Measurements from ENCODE around the gene NKAIN1.
"Not testable (repeated sequence)": the region's sequence is repeated elsewhere in the genome, so short reads cannot be mapped to it uniquely, and the experiment has no call there.

The NKAIN1 gene

DNA sequence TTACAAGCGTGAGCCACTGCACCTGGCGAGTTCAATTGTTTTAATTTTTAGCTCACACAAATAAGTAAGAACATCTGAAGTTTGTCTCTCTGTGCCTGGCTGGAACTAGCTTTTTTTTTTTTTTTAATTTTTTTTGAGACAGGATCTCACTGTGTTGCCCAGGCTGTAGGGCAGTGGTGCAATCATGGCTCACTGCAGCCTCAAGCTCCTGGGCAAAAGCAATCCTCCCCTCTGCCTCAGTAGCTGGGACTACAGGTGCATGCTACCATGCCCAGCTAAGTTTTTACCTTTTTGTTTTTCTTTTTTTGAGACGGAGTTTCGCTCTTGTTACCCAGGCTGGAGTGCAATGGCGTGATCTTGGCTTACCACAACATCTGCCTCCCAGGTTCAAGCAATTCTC is 7.9 kb downstream of the NKAIN1 start:
- no peak for DNase-seq

DNA sequence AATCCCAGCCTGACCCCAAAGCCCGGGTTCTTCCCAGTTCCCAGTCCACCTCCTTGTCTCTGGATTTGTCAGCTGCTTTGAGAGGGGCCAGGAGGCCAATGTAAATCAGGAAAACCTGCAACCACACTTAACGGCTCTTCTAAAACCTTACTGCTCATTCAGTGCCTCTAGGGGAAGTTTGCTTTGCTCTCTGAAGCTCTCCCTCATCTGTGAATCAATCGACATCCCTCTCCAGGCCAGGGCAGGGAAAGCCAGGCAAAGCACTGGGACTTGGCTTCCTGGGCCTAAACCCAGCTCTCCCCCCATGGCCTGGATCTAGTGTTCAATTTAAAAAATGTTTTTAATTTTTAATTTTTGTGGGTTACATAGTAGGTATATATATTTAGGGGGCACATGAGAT is 9.3 kb downstream of the NKAIN1 start:
- DNase-seq, result no peak

DNA sequence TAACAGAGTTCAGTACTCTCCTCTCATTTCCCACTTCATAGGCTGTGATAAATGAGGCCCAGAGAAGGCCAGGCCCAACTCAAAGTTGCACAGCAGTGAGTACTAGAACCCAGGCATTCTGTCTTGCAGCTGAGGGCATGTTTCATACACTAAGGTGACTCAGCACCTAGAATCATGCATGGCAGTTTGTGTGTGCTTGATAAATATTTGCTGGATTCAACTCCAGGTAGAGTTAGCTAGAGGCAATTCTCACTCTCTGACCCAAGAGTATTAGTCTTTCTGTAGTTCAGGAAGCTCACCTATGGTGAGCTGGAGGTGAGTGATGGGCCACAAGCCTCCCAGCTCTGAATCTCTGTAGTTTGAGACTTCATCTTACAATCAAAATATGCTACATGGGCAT is 10.7 kb downstream of the NKAIN1 start:
- no peak for DNase-seq

DNA sequence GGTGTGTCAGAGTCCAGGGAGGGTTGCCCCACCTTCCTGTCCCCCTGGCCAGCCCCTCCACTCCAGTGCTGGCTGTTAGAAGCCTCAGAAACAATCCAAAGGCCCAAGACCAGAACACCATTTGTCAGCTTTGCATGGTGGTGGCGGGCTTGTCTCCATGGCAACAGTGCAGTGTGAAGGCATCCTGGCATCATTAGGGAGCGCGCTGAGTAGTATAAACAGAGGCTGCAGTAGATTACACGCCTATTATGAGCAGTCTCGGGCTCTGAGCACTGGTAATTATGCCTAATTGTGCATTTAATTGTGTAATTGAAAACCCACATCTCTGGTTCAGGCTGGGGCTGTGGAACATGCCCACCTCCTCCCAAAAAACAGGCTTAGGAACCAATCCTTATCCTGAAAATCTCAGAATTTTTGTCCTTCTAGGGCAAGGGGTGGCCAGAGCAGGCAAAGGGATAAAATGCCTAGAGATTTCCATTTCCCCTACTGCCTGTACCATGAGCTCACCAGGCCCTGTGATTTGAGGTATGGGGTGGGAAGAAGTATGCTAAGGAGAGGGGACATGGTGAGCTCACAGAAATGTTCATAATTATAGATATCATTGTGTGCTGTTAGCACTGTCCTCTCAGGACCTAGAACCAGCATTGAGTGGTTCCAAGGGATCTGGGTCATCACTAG is 11.7 kb downstream of the NKAIN1 start:
- no peak for DNase-seq

DNA sequence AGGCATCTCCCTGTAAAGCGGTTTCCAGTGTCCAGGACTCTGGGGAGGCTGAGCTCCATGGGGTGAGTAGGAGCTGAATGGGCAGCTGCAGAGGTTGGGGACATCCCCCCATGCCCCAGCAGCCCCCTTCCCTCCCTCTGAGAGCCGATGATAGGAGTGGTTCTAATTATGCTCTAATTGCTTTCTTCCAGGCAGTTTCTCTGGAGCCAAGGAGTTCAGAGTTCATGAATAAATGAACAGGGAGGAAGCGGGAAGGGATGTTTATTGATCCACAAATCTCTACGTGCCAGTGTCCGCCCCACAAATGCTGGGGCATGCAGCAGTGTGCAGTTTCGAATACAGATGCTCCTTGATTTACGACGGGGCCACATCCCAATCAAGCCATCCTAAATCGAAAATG is 15.6 kb downstream of the NKAIN1 start:
- DNase-seq, result no peak

DNA sequence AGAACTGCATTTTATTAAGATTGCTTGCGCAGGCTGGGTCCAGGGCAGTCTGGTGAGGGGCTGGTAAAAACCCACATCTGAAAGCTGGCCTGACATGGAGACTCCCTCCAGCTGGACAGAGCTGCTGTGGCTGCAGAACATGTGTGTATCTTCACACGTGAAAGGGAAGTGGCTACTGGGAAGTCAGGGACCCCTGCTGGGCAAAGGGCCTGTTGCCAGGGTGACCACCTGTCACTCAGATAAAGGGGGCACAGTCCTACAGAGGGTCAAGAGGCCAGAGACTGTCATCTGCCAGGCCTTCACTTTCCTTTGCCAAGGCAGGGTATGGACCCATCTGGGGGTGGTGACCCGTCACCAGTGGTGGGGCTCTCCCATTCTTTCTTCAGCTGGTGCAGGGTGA is 17.5 kb downstream of the NKAIN1 start:
- no peak for DNase-seq

DNA sequence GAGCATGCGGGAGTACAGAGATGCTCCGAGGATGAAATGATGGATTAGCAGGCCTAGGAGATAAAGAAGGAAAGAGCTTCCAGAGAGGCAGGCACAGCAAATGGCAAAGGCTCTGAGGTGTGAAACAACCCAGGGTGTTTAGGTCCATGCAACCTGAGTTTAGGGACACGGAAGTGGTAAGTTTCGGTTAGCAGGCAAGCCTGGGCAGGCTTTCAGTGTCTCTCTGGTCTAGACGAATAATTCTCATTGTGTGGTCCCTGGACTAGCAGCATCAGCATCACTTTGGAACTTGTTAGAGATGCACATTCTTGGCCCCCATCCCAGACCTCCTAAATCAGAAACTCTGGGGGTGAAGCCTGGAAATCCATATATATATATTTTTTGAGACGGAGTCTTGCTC is 18.6 kb downstream of the NKAIN1 start:
- DNase-seq, result no peak

DNA sequence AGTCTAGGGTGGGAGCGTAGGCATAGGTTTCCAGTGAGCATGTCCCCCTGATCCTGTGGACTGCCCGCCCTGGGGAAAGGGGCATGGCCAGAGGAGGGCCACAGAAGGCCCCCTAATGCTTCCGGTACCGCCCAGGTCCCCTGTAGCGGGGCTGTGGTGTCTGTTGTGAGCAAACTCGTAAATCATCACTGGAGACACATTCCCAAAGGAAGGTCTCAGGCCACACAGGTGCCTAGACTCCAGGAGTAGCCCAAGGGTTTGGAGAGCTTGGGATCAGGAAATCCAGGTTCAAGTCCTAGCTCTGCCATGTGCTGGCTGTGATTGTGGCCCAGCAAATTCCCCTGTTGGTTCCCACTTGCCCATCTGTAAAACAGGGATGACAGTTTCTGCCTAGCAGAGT is 20.2 kb downstream of the NKAIN1 start:
- no peak for DNase-seq

DNA sequence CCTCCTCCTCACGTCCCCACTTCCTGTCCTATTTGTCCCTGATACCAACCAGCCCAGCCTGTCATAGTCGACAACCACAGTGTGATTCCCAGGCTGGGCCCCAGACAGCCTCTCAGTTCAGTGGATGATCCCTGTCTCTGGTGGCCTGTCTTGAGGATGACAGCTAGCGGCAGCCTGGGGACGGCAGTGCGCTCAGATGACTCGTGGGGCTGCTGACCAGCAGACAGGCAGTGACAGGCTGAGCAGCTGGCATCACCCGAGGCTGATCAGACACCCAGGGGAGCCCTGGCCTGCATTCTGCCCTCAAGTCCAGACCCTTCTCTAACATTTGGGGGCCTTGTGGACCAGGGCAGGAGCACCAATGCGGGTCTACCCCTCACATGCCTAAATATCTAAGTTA is 21.0 kb downstream of the NKAIN1 start:
- no peak for DNase-seq

DNA sequence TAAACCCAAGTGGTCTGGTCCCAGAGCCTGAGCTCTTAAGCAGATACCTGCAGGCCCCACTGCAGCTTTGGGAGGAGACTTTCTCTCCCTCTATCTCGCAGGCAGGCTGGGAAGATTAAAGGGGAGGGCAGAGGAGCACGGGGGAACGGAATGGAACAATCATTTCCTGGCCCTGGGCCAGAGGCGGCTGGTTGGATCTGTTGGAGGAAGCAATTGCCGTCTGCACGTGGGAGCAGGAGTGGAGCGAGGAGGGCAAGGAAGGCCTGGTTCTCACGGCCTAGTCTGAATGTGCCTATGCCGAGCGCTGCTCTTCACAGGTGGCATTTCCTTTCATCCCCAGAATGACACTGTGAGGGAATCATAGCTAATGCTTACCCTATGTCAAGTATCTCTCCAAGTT is 23.7 kb downstream of the NKAIN1 start:
- no peak for DNase-seq

DNA sequence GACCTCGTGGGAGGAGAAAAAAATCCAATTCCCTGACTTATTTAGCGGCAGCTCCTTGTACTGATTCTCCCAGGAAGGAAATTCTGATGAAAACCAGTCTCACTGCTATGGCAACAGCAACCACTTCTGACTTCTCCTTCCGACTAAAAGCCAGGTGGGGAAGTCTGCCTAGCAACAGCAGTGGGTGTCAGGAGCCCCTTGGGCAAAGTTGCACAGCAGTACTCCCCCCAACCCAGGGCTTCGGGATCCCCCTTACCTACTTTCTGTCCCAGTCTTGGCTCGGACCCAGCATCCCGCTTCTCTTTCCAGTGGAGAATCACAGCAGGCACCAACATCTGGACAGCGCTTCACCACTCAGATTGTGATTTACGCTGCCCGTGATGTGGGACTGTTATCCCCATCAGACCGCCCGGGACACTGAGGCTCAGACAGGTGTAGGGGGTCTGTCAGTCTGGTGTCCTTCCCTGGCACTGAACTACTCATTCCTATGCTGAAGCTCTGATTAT is 24.6 kb downstream of the NKAIN1 start:
- DNase-seq, result no peak

DNA sequence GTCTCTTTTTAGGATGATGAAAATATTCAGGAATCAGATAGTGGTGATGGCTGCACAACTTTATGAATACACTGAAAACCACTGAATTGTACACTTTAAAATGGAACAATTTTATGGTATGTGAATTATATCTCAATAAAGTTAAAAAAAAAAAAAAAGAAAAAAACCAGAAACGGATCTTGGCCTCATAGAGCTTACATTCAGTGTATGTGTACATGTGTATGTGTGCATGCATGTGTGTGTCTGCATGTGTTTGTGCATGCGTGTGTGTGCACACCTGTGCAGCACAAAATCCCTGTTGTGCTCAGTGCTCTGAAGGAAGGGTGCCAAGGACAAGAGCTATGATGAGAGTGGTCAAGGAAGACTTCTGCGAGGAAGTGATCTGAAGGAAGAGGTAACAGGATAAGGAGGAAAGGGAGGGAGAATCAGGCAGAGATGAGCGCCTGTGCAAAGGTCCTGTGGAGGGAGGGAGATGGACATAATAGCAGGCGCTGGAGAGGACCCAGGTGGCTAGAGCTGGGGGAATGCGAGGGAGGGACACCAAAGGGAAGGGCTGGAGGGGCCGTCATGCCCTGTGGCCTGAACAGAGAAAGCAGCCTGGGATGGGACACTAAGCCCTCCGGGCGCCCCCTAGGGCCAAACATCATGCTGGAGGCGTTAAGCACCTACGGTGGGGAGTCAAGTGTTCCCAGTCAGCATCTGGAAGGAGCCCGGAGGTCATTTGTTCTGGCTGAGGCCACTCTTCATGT is 25.2 kb downstream of the NKAIN1 start:
- DNase-seq, result no peak

DNA sequence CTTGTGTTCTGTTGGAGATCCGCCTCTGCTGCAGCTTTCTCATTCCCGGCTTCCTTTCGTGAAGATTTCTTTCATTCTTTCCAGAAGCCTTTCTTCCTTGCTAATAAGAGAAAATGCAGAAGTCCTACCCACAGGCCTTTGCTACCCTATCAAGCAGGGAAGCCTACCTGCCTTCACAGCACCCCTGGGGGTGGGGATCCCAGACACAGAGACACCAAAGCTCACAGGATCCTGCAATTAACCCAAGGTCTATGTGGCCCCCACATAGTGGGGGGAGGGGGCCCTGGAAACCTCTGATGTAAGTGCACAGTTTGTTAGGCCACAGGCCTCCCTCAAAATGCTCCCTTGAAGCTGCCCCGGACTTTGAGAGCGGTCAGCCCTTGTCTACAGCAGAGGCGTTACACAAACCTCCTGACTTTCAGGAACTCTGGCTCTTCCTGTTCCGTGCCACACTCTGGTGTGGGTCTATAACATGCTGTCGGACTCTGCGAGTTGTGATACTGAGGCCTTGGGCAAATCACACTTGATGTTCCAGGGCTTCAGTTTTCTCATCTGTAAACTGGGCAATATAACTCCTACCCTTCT is 31.2 kb downstream of the NKAIN1 start:
- no peak for DNase-seq

DNA sequence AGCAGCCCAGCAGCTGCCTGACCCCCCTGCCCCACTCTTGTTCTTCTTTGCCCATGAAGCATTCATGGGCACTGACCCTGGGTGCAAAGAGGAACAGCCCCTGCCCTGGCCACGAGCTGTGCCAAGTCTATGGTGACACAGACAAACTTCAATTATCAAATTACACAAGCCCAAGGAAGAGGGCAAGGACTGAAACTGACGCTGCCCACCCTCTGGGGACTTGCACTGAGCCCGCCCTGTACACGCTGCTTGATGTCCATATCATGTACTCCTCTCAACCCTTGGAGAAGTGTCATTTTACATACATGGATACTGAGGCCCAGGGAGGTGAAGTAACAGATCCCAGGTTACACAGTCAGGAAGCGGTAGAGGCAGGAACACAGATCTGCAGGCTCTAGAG is 32.1 kb downstream of the NKAIN1 start:
- DNase-seq, result no peak

DNA sequence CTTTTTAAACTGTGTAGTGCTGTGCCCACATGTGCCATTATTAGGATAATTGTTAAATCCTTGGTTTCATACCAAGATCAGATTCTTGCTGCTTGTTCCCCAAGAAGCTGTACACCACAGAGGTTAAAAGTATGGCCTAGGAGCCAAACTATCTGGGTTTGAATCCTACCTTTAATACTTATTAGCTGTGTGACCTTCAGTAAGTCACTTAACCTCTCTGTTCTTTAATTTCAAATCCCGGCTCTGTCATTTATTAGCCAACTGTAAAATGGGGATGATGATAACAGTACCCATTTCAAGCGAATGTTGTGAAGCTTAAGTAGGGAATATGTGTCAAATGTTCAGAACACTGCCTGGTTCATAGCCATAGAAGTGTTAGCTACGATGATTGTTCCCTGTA is 32.6 kb downstream of the NKAIN1 start:
- DNase-seq, result no peak

DNA sequence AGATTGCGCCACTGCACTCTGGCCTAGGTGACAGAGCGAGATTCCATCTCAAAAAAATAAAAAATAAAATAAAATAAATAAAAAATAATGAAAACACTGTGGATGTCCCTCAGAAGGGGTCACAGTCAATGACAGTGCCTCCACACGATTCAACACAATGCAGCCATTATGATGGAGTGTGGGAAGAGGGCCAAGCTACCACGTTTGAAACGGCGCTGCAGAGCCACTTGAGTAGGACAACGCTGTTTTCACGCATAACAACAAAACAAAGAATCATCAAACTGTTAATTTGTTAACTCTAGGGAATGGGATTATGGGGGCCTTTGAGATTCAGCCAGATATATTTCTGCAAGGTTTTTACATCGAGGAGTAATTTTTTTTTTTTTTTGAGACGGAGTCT is 36.5 kb downstream of the NKAIN1 start:
- no peak for DNase-seq

DNA sequence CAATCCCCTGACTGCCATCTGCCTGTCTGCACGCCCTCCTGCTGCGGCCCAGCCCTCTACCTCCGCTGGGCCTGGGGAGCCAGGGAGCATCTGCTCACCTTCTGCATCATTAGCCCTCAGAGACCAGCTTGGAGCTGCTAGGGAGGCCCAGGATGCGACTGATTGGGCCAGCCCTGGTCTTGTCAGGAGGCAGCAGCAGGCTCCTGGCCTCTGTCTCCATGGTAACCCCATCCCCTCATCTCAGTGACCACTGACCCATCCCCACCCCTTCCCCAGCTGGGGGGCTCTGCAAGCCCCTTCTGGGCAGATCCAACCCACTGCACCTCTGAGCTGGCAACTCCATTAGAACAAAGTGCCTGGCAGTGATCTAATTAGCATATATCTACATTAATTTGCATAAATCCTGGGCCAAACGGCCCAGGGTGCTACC is 37.7 kb downstream of the NKAIN1 start:
- DNase-seq, result no peak

DNA sequence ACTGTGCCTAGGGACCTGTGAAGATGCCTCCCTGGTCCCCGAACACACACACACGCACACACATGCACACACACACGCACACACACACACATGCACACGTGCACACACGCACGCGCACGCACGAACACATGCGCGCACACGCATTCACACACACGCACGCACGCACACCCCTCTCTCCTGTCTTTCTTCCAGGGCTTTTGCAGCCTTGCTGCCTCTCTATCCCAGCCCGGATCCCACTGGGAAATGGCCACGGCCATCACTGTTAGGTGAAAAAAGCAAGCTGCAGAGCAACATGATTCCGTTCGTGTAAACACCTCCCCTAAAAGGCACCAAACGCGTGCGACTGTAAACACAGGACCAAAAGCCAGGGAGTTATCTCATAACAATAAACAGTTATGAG is 39.7 kb downstream of the NKAIN1 start:
- DNase-seq, result no peak

DNA sequence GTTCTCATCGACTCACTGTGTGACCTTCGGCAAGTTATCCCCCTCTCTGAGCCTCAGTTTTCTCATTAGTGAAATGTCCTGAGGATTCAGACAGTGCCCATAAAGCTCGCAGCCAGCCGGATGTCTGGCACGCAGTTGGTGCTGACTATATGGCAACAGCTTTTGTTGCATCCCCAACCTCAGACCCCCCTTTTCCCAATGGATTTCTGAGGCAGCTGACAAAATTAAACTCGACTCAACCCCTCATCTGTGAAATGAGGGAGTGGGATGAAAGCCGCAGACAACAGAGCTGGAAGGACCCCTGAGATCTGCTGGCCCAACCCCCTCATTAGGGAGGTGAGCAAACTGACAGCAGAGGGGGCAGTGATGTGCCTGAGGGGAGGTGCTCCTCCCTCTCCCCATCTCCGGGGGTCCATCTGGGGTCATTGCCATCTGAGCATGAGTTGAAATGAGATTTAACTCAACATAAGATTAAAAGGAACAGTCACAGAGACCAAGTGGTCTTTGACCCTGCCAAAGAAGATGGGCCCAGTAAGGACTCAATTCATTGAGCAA is 40.4 kb downstream of the NKAIN1 start:
- no peak for DNase-seq

DNA sequence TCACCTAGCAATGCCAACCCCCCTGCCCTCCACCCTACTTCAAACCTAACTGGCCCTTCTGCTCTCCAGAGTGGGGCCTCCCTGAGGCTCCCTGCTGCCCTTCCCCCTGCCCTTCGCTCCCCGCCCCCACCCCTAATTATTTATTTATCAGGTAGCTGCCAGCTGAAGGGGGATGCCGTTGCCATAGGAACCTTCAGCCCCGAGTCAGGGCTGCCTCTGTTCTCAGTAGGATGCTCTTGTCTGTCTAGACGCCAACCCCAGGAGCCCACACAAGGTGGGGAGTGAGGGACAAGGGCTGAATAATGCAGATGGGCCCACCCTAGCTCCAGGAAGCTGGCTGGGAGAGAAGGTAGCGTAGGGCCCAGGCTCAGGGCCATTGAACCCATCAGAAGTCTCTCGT is 41.1 kb downstream of the NKAIN1 start:
- DNase-seq, result no peak

DNA sequence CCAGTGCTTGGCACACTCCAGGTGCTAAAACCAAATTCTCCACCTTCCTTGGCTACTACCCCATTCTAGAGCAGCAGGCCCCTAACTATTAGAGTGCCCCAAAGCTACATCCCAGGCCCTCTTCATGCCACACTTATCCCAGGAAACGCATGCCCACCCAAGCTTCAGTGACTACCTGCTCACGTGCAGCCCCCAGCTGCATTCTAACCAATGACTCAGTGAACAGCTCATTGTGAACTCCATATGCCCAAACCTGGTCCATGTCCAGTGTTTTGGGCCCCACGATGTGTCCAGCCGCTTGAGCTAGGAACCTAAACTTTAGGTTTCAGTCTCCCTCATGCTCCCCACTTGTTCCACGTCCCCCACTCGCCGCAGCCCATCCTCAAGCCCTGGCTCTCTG is 41.5 kb downstream of the NKAIN1 start:
- DNase-seq, result no peak

DNA sequence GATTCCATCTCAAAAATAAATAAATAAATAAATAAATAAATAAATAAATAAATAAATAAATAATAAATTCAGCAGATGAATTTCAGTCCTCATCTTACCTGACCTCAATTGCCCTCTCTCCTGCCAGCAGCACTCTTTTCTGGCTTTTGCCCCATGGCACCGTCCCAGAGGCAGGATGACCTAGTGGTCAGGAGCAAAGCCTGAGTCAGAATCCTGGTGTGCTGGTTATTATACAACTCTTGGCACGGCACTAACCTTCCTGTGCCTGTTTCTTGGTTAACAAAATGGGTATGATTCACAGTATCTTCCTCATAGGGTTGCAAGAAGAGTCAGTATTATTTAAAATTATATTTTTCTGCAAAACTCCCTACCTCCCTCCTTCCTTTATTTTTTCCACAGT is 43.0 kb downstream of the NKAIN1 start:
- DNase-seq, result no peak

DNA sequence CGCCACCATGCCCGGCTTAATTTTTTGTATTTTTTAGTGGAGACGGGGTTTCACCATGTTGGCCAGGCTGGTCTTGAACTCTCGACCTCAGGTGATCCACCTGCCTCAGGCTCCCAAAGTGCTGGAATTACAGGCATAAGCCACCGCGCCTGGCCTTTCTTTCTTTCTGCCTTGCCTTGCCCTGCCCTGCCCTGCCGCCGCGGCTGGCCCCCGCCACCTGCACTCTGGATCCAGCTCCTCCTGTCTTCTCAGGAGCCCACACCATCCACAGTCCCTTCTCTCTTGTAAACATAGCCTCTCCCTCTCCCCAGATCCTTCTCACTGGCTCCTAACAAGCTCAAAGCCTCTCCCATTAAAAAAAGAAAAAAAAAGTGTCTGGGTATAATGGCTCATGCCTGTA is 44.4 kb downstream of the NKAIN1 start:
- DNase-seq, result not testable (repeated sequence)

DNA sequence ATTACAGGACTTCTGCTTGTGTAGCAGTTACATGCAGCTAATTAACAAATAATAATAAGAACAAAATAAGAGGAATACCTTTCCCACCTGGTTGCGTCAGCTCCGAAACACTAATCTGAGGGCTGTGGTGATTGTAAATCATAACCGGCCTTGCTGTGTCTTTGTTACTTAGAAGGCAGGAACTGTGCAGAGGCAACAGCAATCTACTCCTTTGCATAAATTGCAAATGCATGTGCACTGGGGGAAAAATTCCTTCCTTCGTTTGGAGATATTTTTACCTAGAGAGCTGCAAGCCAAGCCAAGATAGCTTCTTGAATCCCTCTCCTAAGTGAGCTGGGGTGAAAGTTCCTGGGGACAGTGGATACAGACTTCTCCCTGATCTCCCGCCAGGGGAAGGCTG is 46.0 kb downstream of the NKAIN1 start:
- DNase-seq, result no peak
